Mucosa of rectum (tissue), 2 donors: ENCODE data around the gene APH1B.

Experiments
- H3K27ac ChIP-seq, 2 donors: one replicate each; pipeline ENCODE4 v1.7.0; 2013; ENCODE audit warnings: inconsistent platforms in 2 of 2, low read depth in 2 of 2, low read length in 2 of 2
- H3K27me3 ChIP-seq, 2 donors: one replicate each; pipeline ENCODE4 v1.7.0; 2013; ENCODE audit warnings: low read length in 2 of 2; ENCODE audit not compliant: control insufficient read depth in 2 of 2, insufficient read depth in 2 of 2
- H3K36me3 ChIP-seq, 2 donors: one replicate each; pipeline ENCODE4 v1.7.0; 2013; ENCODE audit warnings: low read length in 2 of 2; ENCODE audit not compliant: control insufficient read depth in 2 of 2, insufficient read depth in 2 of 2
- H3K4me1 ChIP-seq, 2 donors: one replicate each; pipeline ENCODE4 v1.7.0; 2013; ENCODE audit warnings: low read length in 2 of 2, mild to moderate bottlenecking in 1 of 2; ENCODE audit not compliant: control insufficient read depth in 2 of 2, insufficient read depth in 2 of 2
- H3K4me3 ChIP-seq, 2 donors: one replicate each; pipeline ENCODE4 v1.7.0; 2013; ENCODE audit warnings: low read length in 2 of 2
- H3K9ac ChIP-seq, 2 donors: one replicate each; pipeline ENCODE4 v1.7.0; 2013; ENCODE audit warnings: low read length in 2 of 2, low read depth in 1 of 2, mild to moderate bottlenecking in 1 of 2
- H3K9me3 ChIP-seq, 2 donors: one replicate each; pipeline ENCODE4 v1.7.0; 2013; ENCODE audit warnings: low read length in 2 of 2; ENCODE audit not compliant: control insufficient read depth in 2 of 2
- donor health status: healthy.
- donor health status: Normal muscosa, but diverticular disease.

Gene APH1B

GRCh38 chr15:63292771-63293170, 15.4 kb downstream of the APH1B start:
- Histone ChIP-seq H3K9ac (no peak overlapping the region), H3K27ac (no peak overlapping the region), H3K4me3 (no peak overlapping the region), H3K9me3 (no peaks in the 10 kb centered on the region), H3K27me3 (no peaks in the 10 kb centered on the region), H3K36me3 (no peaks in the 10 kb centered on the region), H3K4me1 (peaks cover 0 to 7% of the 10 kb centered on the region in 2 donors)

- no peaks in the 10 kb centered on the region for H3K9me3 ChIP-seq
- H3K4me1 ChIP-seq, result peaks cover 0 to 7% of the 10 kb centered on the region in 2 donors
- H3K27me3 ChIP-seq, result no peaks in the 10 kb centered on the region
- H3K36me3 ChIP-seq, result no peaks in the 10 kb centered on the region
- no peak overlapping the region for H3K4me3 ChIP-seq
- no peak overlapping the region for H3K9ac ChIP-seq
- no peak overlapping the region for H3K27ac ChIP-seq
Observed at GRCh38 chr15:63294359-63294758, 17.0 kb downstream of the APH1B start.

- Histone ChIP-seq H3K9ac (no peak overlapping the region), H3K27me3 (no peaks in the 10 kb centered on the region), H3K4me1 (peaks cover 0 to 7% of the 10 kb centered on the region in 2 donors), H3K4me3 (no peak overlapping the region), H3K36me3 (no peaks in the 10 kb centered on the region), H3K9me3 (no peaks in the 10 kb centered on the region), H3K27ac (no peak overlapping the region)
Observed at GRCh38 chr15:63295341-63295740, 17.9 kb downstream of the APH1B start.

DNA sequence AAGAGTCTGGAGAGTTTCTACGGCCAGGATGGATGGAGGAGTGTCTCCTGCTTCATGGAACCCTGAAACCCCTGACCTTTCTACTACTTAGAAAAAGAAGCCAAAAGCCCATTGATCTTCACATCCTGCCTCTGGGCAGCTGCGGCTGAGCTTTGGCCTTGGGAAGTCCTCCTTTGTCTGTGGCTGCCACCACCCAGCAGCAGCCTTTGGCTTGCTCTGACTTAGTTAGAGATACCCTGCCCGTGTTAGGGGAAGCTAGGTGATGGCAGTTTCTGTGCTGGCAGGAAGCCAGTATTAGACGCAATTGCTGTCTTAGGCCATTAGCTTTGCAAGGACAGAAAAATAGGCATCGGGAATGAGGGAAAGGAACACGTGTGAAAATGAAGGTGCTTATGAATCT, 18.8 kb downstream of the APH1B start:
- Histone ChIP-seq H3K27me3 (no peaks in the 10 kb centered on the region), H3K9ac (no peak overlapping the region), H3K27ac (no peak overlapping the region), H3K4me1 (peaks cover 0 to 7% of the 10 kb centered on the region in 2 donors), H3K9me3 (no peaks in the 10 kb centered on the region), H3K36me3 (no peaks in the 10 kb centered on the region), H3K4me3 (no peak overlapping the region)

DNA sequence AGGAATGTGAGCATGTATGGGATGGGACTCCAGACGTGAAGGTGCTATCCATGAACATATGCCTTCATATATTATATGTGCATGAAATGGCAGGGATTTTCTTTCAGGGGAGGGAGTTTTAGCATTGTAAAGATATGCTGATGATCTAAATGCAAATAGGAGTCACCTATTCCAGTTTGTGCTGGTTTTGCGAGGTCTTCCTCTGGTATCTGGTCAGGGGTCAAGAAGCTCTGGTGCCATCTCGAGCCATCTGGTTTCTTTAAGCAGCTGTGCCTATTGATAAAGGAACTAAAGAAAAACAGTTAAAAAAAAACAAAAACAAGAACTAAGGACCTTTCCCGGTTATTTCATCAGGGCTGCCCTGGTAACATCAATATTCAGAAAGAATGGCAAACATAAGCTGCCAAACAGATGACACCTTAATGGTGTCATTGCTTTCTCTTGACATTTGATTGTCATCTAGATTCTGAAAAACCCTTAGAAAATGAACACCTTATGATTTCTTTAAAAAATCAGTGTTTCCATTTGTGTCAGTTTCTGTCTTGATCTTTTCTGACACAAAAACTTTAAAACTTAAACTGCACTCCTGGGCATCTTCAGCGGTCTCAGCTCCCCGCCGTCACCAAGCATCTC, 22.7 kb downstream of the APH1B start:
- peaks cover 0 to 5% of the 10 kb centered on the region in 2 donors for H3K36me3 ChIP-seq

GRCh38 chr15:63301088-63301487, 23.7 kb downstream of the APH1B start:
- Histone ChIP-seq H3K27ac (no peak overlapping the region), H3K9me3 (no peaks in the 10 kb centered on the region), H3K36me3 (peaks cover 0 to 9% of the 10 kb centered on the region in 2 donors)

More for the DNA sequence above, 22.7 kb downstream of the APH1B start:
- H3K27ac ChIP-seq, result no peak overlapping the region
- no peaks in the 10 kb centered on the region for H3K27me3 ChIP-seq
- no peaks in the 10 kb centered on the region for H3K9me3 ChIP-seq
- no peak overlapping the region for H3K4me3 ChIP-seq
- H3K9ac ChIP-seq, result no peak overlapping the region
- no peaks in the 10 kb centered on the region for H3K4me1 ChIP-seq

DNA sequence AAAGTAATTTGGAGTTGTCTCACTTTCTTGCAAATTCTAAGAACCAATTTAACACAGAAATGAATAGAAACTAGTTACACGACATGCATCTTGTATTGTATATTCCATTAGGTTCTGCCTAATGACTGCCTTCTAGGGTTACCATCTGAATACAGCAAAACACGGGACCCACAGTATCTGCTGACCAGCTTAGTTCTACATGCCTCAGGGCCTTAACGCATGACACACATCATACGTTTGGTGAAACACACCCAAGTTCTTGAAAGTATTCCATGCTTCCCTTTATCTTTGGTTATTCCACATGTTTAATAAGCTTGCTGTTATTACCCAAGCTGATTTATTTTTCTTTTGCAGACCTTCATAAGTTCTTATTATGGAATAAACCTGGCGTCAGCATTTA, 27.9 kb downstream of the APH1B start:
- peaks cover 0 to 12% of the 10 kb centered on the region in 2 donors for H3K36me3 ChIP-seq

More at GRCh38 chr15:63301088-63301487, 23.7 kb downstream of the APH1B start:
- H3K9ac ChIP-seq, result no peak overlapping the region
- no peaks in the 10 kb centered on the region for H3K27me3 ChIP-seq
- H3K4me1 ChIP-seq, result no peaks in the 10 kb centered on the region
- no peak overlapping the region for H3K4me3 ChIP-seq

GRCh38 chr15:63306492-63307073, 29.2 kb downstream of the APH1B start:
- peaks cover 0 to 12% of the 10 kb centered on the region in 2 donors for H3K36me3 ChIP-seq
- H3K4me1 ChIP-seq, result no peaks in the 10 kb centered on the region
- no peak overlapping the region for H3K9ac ChIP-seq
- H3K9me3 ChIP-seq, result no peaks in the 10 kb centered on the region
- no peak overlapping the region for H3K27ac ChIP-seq
- no peak overlapping the region for H3K4me3 ChIP-seq
- no peaks in the 10 kb centered on the region for H3K27me3 ChIP-seq

More for the DNA sequence above, 27.9 kb downstream of the APH1B start:
- Histone ChIP-seq H3K4me3 (no peak overlapping the region), H3K9me3 (no peaks in the 10 kb centered on the region), H3K4me1 (no peaks in the 10 kb centered on the region), H3K9ac (no peak overlapping the region), H3K27ac (no peak overlapping the region), H3K27me3 (no peaks in the 10 kb centered on the region)

- Histone ChIP-seq H3K4me1 (no peaks in the 10 kb centered on the region), H3K9me3 (no peaks in the 10 kb centered on the region), H3K4me3 (no peak overlapping the region), H3K27ac (no peak overlapping the region), H3K36me3 (peaks cover 0 to 7% of the 10 kb centered on the region in 2 donors), H3K9ac (no peak overlapping the region), H3K27me3 (no peaks in the 10 kb centered on the region)
Observed at GRCh38 chr15:63308491-63308890, 31.1 kb downstream of the APH1B start.

GRCh38 chr15:63308947-63309346, 31.5 kb downstream of the APH1B start:
- Histone ChIP-seq H3K36me3 (peaks cover 0 to 7% of the 10 kb centered on the region in 2 donors), H3K9me3 (no peaks in the 10 kb centered on the region), H3K4me1 (no peaks in the 10 kb centered on the region), H3K27ac (no peak overlapping the region), H3K9ac (no peak overlapping the region), H3K4me3 (no peak overlapping the region), H3K27me3 (no peaks in the 10 kb centered on the region)
